Lung (tissue), 12 donors: ENCODE data around the gene TTYH3. TPM values are rescaled to one million over a fixed set of nuclear protein-coding genes. Genes with fewer than 3 reads are reported as not detected.
"Not testable (repeated sequence)": the region's sequence is repeated elsewhere in the genome, so short reads cannot be mapped to it uniquely, and the experiment has no call there.

Experiments
- ATAC-seq: fragments of 200-7000 bp; cut with Tn5 transposase; one replicate; pipeline ENCODE4 v1.9.1; 2020; ENCODE audit warnings: moderate number of reproducible peaks; ENCODE audit not compliant: insufficient read depth, low FRiP score
- DNase-seq, 3 donors: peaks; one replicate each; pipeline ENCODE4 v3.0.0-alpha.2; 2013 to 2017
- H3K27ac ChIP-seq, 2 donors: one replicate each; pipeline ENCODE4 v1.5.1; 2013; ENCODE audit warnings: mild to moderate bottlenecking in 2 of 2, moderate library complexity in 2 of 2, control low read depth in 1 of 2, inconsistent platforms in 1 of 2, low read depth in 1 of 2, low read length in 1 of 2
- H3K27me3 ChIP-seq, 3 donors: one replicate each; pipeline ENCODE4 v1.5.1; 2013; ENCODE audit warnings: low read length in 2 of 3; ENCODE audit not compliant: control insufficient read depth in 3 of 3, insufficient read depth in 3 of 3
- H3K36me3 ChIP-seq, 4 donors: one replicate each; pipeline ENCODE4 v1.5.1; 2013; ENCODE audit warnings: low read length in 4 of 4, mild to moderate bottlenecking in 1 of 4, moderate library complexity in 1 of 4; ENCODE audit not compliant: control insufficient read depth in 4 of 4, insufficient read depth in 4 of 4
- H3K4me1 ChIP-seq, 5 donors: one replicate each; pipeline ENCODE4 v1.5.1; 2013; ENCODE audit warnings: low read length in 5 of 5, mild to moderate bottlenecking in 2 of 5, moderate library complexity in 1 of 5; ENCODE audit not compliant: control insufficient read depth in 5 of 5, insufficient read depth in 5 of 5
- H3K4me3 ChIP-seq: one replicate; pipeline ENCODE4 v1.5.1; 2013; ENCODE audit warnings: mild to moderate bottlenecking, control low read depth, moderate library complexity
- H3K9ac ChIP-seq, 2 donors: one replicate each; pipeline ENCODE4 v1.5.1; 2013; ENCODE audit warnings: low read length in 2 of 2, control low read depth in 1 of 2; ENCODE audit not compliant: insufficient read depth in 1 of 2
- H3K9me3 ChIP-seq, 4 donors: one replicate each; pipeline ENCODE4 v1.5.1; 2013; ENCODE audit warnings: low read length in 3 of 4, mild to moderate bottlenecking in 1 of 4, moderate library complexity in 1 of 4; ENCODE audit not compliant: control insufficient read depth in 4 of 4, insufficient read depth in 3 of 4
- CTCF ChIP-seq: IDR thresholded peaks from 2 replicates; pipeline ENCODE4 v1.5.1; 2012; ENCODE audit warnings: mild to moderate bottlenecking; ENCODE audit errors: control extremely low read depth, extremely low read depth
- WGBS, 2 donors: extraction: QIAGEN DNeasy Blood & Tissue Kit; methylation state at CpG; one replicate each; pipeline ENCODE4 v1.1.7; 2013; 5-methylcytosine and 5-hydroxymethylcytosine counted together
- polyA plus RNA-seq, 2 donors: library from polyadenylated mRNA; stranded (reverse); fragments of 200-250 nt; gene quantifications; one replicate each; pipeline ENCODE4 v1.2.1, GENCODE V29; 2013
- total RNA-seq, 2 donors: library from RNA; depleted of rRNA in 1 of 2; stranded (reverse); fragments of >200 nt in 1 of 2; gene quantifications; one replicate each; pipeline ENCODE4 v1.2.1, GENCODE V29; 2014 to 2021
- donor health status: control.
- donor health status: control.
- donor health status: Bipolar disorder and iron deficiency.
- donor health status: healthy.
- donor health status: DM: yes; HTN: yes; CAD: no.

The TTYH3 gene
- total and polyA plus RNA-seq, 4 donors: 14.3 to 74.0 (median 55.8) TPM

DNA sequence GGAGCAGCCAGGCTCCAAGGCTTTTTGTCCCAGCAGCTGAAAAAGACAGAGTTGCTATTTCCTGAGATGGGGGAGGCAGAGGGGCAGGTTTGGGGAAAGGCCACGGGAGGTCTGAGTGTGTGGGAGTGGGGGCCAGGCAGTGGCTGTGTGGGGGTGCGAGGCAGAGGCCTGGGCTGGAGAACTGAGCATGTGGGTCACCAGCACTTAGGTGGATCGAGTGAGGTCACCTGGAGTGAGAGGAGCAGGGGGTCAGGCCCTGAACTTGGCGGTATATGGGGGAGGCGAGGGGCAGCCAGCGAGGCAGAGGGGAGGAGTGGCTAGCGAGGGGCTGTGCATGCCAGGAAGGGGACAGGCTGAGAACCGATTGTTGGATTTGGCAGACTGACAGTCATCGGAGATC is 44.7 kb upstream of the TTYH3 start:
- peaks cover 2 to 34% (median 14%) of the 10 kb centered on the region in 4 donors for H3K36me3 ChIP-seq
- WGBS, 2 donors: 92 to 95% methylated on average over 9 of the region's 9 CpGs

GRCh38 chr7:2587778-2588177 is 44.0 kb upstream of the TTYH3 start:
- no peak for TF ChIP-seq CTCF
- H3K4me1 ChIP-seq: no peaks in the 10 kb centered on the region
- ATAC-seq (no peak), DNase-seq (no peak)
- no peak overlapping the region for H3K27ac ChIP-seq
- no peaks in the 10 kb centered on the region for H3K27me3 ChIP-seq
- peaks cover 0 to 4% (median 0%) of the 10 kb centered on the region in 4 donors for H3K9me3 ChIP-seq
- H3K4me3 ChIP-seq: no peak overlapping the region
- H3K36me3 ChIP-seq: peaks cover 2 to 39% (median 14%) of the 10 kb centered on the region in 4 donors
- WGBS, 2 donors: 94 to 97% methylated on average over 21 of the region's 21 CpGs
- H3K9ac ChIP-seq: no peak overlapping the region

More for the DNA sequence above, 44.7 kb upstream of the TTYH3 start:
- no peak for ATAC-seq
- Histone ChIP-seq H3K4me3 (no peak overlapping the region), H3K27ac (no peak overlapping the region), H3K27me3 (no peaks in the 10 kb centered on the region), H3K4me1 (no peaks in the 10 kb centered on the region), H3K9ac (no peak overlapping the region), H3K9me3 (peaks cover 0 to 4% (median 0%) of the 10 kb centered on the region in 4 donors)
- TF ChIP-seq CTCF: no peak
- no peak for DNase-seq

- H3K36me3 ChIP-seq: peaks cover 2 to 44% (median 14%) of the 10 kb centered on the region in 4 donors
- TF ChIP-seq CTCF: no peak
- peaks cover 0 to 4% (median 0%) of the 10 kb centered on the region in 4 donors for H3K9me3 ChIP-seq
- WGBS, 2 donors: 94% methylated on average over 16 of the region's 16 CpGs
- no peak overlapping the region for H3K4me3 ChIP-seq
- ATAC-seq (no peak), DNase-seq (no peak)
- H3K27me3 ChIP-seq: no peaks in the 10 kb centered on the region
- H3K27ac ChIP-seq: no peak overlapping the region
- H3K4me1 ChIP-seq: no peaks in the 10 kb centered on the region
- no peak overlapping the region for H3K9ac ChIP-seq
Observed at GRCh38 chr7:2589341-2589740, 42.4 kb upstream of the TTYH3 start.

GRCh38 chr7:2589941-2590340 is 41.8 kb upstream of the TTYH3 start:
- H3K9ac ChIP-seq, ATAC-seq, H3K27me3 ChIP-seq, DNase-seq, H3K9me3 ChIP-seq, H3K27ac ChIP-seq, H3K4me1 ChIP-seq, H3K4me3 ChIP-seq: not testable (repeated sequence)
- whole genome bisulfite sequencing, 2 donors: 95% methylated on average over 15 of the region's 15 CpGs
- H3K36me3 ChIP-seq: peaks cover 2 to 44% (median 15%) of the 10 kb centered on the region in 4 donors
